HFFc6 (cell line): ENCODE data around the gene ELAVL2. TPM values are rescaled to one million over a fixed set of nuclear protein-coding genes. Genes with fewer than 3 reads are reported as not detected.

Experiments
- DNase-seq: peaks from one replicate; pipeline ENCODE4 v3.0.0-alpha.2; 2018
- H3K27ac Mint-ChIP-seq: 2 replicates; pipeline ENCODE4 v1.8.0; 2020; ENCODE audit warnings: mild to moderate bottlenecking, mixed read lengths
- H3K27me3 Mint-ChIP-seq: 2 replicates; pipeline ENCODE4 v1.8.0; 2021; ENCODE audit warnings: mild to moderate bottlenecking, moderate library complexity, mixed read lengths; ENCODE audit not compliant: insufficient read depth
- H3K36me3 Mint-ChIP-seq: 2 replicates; pipeline ENCODE4 v1.8.0; 2021; ENCODE audit warnings: low read depth, mixed read lengths
- H3K4me1 Mint-ChIP-seq: 2 replicates; pipeline ENCODE4 v1.8.0; 2020; ENCODE audit warnings: low read depth, mixed read lengths
- H3K4me3 Mint-ChIP-seq: 2 replicates; pipeline ENCODE4 v1.8.0; 2020; ENCODE audit warnings: mild to moderate bottlenecking, moderate library complexity, mixed read lengths
- H3K9me3 Mint-ChIP-seq: 2 replicates; pipeline ENCODE4 v1.8.0; 2020; ENCODE audit warnings: mild to moderate bottlenecking, mixed read lengths
- total RNA-seq, 6 experiments: library from RNA; stranded (reverse); fragmentation: NEBNext Ultra II Directional; extraction: Animal tissue kit (Norgen Biotek cat#: 25700); gene quantifications; 2 replicates in 1 of 6; 3 replicates in 5 of 6; pipeline ENCODE4 v1.2.3, GENCODE V29; 2021
- TF ChIP-seq, protein P1 (sequence below): fragments of 200-600 bp; sonication (generic); IDR thresholded peaks from 2 replicates; pipeline ENCODE4 v1.5.0; 2021; ENCODE audit warnings: antibody characterized with exemption, mild to moderate bottlenecking

The ELAVL2 gene
- total RNA-seq, 6 experiments from 2014 or later: not detected

DNA sequence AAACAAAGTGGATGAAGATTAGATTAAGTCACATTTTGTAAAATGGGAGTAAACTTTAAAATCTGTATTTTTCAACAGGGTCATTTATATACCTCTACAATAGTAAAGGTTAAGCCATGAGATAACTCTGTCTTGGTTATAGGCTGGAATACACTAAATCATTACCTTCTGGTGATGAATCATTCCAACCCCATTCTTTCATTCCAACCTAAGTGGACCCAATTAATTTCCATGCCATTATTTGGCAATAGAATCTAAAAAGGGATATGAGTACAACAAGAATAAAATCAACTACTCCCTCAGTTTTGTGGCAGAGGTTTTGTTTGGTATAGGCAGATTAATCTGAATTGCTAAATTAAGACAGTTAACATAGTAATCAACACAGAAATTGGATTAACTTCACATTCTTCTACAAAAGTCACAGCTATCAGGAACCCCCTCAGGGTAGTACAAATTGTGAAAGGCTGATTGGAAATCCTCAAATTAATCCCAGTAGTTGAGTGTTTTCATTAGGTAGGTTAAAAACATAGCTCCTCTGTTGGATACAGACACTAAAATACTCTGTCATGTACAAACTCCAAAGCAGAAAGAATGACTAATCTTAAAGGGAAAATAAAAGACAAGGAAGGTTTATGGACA lies 54.2 kb downstream of the ELAVL2 start:
- Mint-ChIP-seq H3K27me3 (no peaks in the 10 kb centered on the region), H3K36me3 (no peaks in the 10 kb centered on the region), H3K4me3 (no peak overlapping the region), H3K9me3 (peaks cover 22% of the 10 kb centered on the region), H3K4me1 (no peaks in the 10 kb centered on the region), H3K27ac (no peak overlapping the region)
- TF ChIP-seq, protein P1, sequence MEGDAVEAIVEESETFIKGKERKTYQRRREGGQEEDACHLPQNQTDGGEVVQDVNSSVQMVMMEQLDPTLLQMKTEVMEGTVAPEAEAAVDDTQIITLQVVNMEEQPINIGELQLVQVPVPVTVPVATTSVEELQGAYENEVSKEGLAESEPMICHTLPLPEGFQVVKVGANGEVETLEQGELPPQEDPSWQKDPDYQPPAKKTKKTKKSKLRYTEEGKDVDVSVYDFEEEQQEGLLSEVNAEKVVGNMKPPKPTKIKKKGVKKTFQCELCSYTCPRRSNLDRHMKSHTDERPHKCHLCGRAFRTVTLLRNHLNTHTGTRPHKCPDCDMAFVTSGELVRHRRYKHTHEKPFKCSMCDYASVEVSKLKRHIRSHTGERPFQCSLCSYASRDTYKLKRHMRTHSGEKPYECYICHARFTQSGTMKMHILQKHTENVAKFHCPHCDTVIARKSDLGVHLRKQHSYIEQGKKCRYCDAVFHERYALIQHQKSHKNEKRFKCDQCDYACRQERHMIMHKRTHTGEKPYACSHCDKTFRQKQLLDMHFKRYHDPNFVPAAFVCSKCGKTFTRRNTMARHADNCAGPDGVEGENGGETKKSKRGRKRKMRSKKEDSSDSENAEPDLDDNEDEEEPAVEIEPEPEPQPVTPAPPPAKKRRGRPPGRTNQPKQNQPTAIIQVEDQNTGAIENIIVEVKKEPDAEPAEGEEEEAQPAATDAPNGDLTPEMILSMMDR: no peak
- DNase-seq: no peak

DNA sequence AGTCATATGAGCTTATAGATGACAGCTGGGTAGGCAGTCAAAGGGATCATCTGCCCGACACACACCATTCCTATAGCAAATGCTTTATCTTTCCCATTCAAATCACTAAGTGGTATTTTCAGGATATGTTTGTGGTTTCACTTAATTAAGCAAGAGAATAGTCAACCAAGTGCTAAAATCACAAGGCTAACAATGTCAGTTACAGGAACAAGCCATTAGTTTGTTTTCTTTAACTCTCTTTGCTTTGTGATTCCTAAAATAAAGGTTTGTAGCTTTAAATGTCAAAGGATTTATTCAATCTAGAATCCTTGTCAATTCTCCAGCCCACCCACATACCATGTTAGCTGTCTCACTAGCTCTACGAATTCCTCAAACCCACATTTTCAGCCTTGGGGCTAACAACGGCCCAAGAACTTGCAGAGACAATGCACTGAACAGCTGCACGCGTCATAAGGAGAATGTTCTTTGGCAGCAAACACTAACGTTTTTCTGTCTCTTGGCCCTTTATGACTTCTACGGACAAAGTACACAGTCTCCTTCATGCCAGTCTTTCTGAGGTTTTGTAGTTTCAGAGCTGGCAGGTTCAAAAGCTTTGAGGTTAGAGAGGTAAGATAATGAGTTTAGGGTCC lies 56.6 kb downstream of the ELAVL2 start:
- Mint-ChIP-seq H3K27ac (no peak overlapping the region), H3K36me3 (no peaks in the 10 kb centered on the region), H3K9me3 (peaks cover 28% of the 10 kb centered on the region), H3K4me3 (no peak overlapping the region), H3K27me3 (no peaks in the 10 kb centered on the region), H3K4me1 (no peaks in the 10 kb centered on the region)
- DNase-seq: no peak
- TF ChIP-seq, protein P1: no peak

DNA sequence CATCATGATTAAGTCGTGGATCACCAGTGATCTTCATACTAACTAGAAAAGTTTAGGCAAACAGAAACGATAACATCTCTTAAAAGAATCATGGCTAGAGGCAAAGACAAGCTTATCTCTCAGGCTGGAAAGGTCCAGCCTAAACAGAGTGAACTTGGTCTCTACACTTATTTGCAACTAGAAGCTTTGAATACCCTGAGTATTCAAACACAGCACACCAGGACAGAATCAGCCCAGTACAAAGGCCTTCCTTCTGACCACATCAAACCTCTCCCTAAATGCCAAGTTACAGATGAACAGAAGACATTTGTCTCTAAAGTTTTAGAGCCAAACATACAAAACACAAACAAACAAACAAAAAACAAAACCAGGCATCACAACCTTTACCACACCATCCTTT lies 57.2 kb downstream of the ELAVL2 start:
- DNase-seq: no peak
- Mint-ChIP-seq H3K36me3 (no peaks in the 10 kb centered on the region), H3K27me3 (no peaks in the 10 kb centered on the region), H3K9me3 (peaks cover 28% of the 10 kb centered on the region), H3K27ac (no peak overlapping the region), H3K4me3 (no peak overlapping the region), H3K4me1 (no peaks in the 10 kb centered on the region)
- TF ChIP-seq, protein P1: no peak

DNA sequence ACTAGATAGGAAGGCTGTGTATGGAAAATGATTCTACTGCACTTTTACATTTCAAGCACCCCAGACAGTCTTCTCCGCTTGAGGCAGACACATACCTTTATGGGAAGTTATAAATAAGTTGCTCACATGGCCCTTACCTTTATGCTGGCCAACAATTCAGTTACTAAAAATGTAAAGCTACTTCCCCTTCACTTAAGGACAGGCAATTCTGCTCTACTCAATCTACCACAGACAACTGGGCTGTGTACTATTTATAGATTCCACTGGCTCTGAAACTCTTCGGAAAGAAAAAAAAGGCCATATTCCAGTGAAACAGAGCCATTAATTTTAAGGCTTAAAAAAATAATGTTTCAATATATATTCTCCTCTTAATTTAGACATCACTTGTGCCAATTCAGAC lies 59.4 kb downstream of the ELAVL2 start:
- H3K9me3 Mint-ChIP-seq: peaks cover 28% of the 10 kb centered on the region
- TF ChIP-seq, protein P1: no peak
- no peak overlapping the region for H3K4me3 Mint-ChIP-seq
- no peak overlapping the region for H3K27ac Mint-ChIP-seq
- DNase-seq: no peak
- no peaks in the 10 kb centered on the region for H3K36me3 Mint-ChIP-seq
- H3K4me1 Mint-ChIP-seq: no peaks in the 10 kb centered on the region
- no peaks in the 10 kb centered on the region for H3K27me3 Mint-ChIP-seq

DNA sequence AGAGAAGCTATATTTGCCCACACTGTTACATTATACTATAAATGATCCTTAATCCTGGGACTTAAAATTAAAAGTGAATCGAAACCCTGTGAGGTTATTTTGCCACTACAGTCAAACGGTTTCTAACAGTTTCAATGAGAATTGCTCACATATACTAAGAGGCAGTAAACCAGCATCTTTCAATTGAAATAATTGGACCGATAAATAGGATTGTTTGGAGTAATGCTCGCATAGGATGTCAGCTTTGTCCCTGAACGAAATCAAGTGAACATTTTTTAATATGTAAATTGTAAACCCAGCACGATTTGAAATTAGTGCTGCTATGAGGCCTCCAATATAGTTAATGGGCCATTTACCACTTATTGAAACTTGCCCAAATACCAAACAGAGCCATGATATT lies 60.5 kb downstream of the ELAVL2 start:
- Mint-ChIP-seq H3K36me3 (no peaks in the 10 kb centered on the region), H3K27me3 (no peaks in the 10 kb centered on the region), H3K9me3 (peaks cover 28% of the 10 kb centered on the region), H3K4me3 (no peak overlapping the region), H3K4me1 (no peaks in the 10 kb centered on the region), H3K27ac (no peak overlapping the region)
- TF ChIP-seq, protein P1: no peak
- no peak for DNase-seq
